Coronary artery (tissue), 2 donors: Measurements from ENCODE around the gene NUP210L.
"Not testable (repeated sequence)": the region's sequence is repeated elsewhere in the genome, so short reads cannot be mapped to it uniquely, and the experiment has no call there.

ENCODE experiments used
- DNase-seq: peaks from one replicate; pipeline ENCODE4 v3.0.0-alpha.2; 2017; ENCODE audit warnings: low spot score
- H3K27ac ChIP-seq, 2 donors: fragments of 200-600 bp; sonication (generic); one replicate each; pipeline ENCODE4 v1.5.1; 2016 to 2019
- H3K4me3 ChIP-seq: fragments of 200-600 bp; sonication (generic); 2 replicates; pipeline ENCODE4 v1.5.1; 2016; ENCODE audit warnings: mild to moderate bottlenecking, moderate library complexity
- CTCF ChIP-seq: fragments of 200-600 bp; sonication (generic); IDR thresholded peaks from one replicate; pipeline ENCODE4 v1.5.1; 2019; ENCODE audit warnings: antibody characterized with exemption

NUP210L gene

GRCh38 chr1:154081386-154082126 lies 73.3 kb downstream of the NUP210L start:
- no peak for TF ChIP-seq CTCF
- H3K27ac ChIP-seq, result no peak overlapping the region
- DNase-seq, result no peak

GRCh38 chr1:154076413-154076812 lies 78.5 kb downstream of the NUP210L start:
- no peak for TF ChIP-seq CTCF

More at GRCh38 chr1:154081386-154082126, 73.3 kb downstream of the NUP210L start:
- H3K4me3 ChIP-seq, result no peak overlapping the region

GRCh38 chr1:154075746-154076145 lies 79.1 kb downstream of the NUP210L start:
- DNase-seq, result no peak
- TF ChIP-seq CTCF, result no peak
- Histone ChIP-seq H3K27ac (no peak overlapping the region), H3K4me3 (no peak overlapping the region)

More at GRCh38 chr1:154076413-154076812, 78.5 kb downstream of the NUP210L start:
- Histone ChIP-seq H3K4me3 (no peak overlapping the region), H3K27ac (no peak overlapping the region)
- DNase-seq, result no peak

GRCh38 chr1:154062309-154062708 lies 92.6 kb downstream of the NUP210L start:
- TF ChIP-seq CTCF, result no peak
- H3K4me3 ChIP-seq, result no peak overlapping the region
- no peak overlapping the region for H3K27ac ChIP-seq
- no peak for DNase-seq

GRCh38 chr1:154047436-154047835 lies 107.4 kb downstream of the NUP210L start:
- H3K4me3 ChIP-seq, H3K27ac ChIP-seq, DNase-seq: not testable (repeated sequence)

- H3K27ac ChIP-seq, H3K4me3 ChIP-seq, DNase-seq: not testable (repeated sequence)
These were observed 121.2 kb downstream of the NUP210L start for GRCh38 chr1:154033697-154034096.

GRCh38 chr1:154019940-154020339 lies 134.9 kb downstream of the NUP210L start:
- no peak for DNase-seq
- Histone ChIP-seq H3K4me3 (no peak overlapping the region), H3K27ac (no peak overlapping the region)
- TF ChIP-seq CTCF, result no peak

- no peak overlapping the region for H3K27ac ChIP-seq
- no peak overlapping the region for H3K4me3 ChIP-seq
- no peak for DNase-seq
- TF ChIP-seq CTCF, result no peak
These were observed 135.6 kb downstream of the NUP210L start for GRCh38 chr1:154019269-154019668.
